Activated CD4-positive, alpha-beta T cell treated with anti-CD3 and anti-CD28 coated beads for 24 hours (primary cell): ENCODE results near the gene FNDC3B.

Source experiments
- DNase-seq, 2 donors: peaks; one replicate each; pipeline ENCODE4 v3.0.0-alpha.2; 2020; ENCODE audit warnings: low read depth in 2 of 2

FNDC3B gene

DNA sequence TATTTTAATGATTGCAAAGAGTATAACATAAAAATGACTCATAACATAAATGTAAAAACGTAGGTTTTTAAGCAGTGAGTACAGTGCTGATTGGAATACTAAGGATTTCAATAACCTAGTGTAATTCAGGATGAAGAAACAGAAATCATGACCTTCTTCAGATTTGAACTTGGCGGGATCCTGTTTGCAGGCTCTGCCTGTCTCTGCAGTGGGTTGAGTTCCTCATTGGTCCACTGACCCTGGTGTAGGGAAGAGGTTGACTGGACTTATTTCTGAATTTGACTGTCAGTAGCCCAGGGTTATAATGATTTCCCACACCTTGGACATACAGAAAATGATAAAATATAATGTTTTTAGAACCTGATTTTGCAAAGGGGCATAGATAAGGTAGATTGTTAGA, 171.7 kb downstream of the FNDC3B start:
- no peak for DNase-seq

DNA sequence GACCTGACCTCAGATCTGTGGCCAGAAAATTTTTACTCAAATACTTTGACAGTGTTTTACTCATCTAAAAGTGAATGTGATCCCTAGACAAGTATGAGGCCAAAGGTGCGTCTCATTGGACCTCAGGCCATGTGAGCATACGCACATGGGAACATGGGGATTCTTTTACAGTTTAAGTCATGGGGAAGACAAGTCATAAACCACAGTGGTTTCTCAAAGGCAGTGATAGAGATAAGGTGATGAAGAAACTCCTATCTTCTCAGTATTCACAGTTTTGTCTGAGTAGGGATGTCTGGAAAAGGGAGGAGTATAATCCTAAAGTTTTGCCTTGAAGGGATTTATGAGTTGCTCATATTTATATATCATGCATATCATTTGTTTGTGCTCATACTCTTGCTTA, 173.8 kb downstream of the FNDC3B start:
- DNase-seq: no peak

DNA sequence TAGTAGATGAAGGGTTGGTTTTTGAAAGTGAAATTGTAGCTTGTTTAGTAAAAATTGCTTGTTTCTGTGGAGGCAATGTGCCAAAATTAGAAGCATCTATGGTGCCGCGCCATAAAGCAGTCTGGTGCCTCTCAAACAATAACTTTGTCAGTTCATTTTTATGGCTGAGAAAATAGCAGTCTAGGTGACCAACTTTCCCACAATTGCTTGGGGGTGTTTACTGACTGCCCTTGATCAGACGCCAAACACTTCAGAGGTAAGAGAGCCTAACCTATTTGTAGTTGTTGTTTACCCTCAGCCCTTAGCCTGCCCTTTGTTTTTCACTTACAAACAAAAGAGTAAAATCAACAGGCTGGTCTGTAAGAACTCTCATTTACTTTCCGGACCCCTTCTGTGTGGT, 174.5 kb downstream of the FNDC3B start:
- DNase-seq: no peak

DNA sequence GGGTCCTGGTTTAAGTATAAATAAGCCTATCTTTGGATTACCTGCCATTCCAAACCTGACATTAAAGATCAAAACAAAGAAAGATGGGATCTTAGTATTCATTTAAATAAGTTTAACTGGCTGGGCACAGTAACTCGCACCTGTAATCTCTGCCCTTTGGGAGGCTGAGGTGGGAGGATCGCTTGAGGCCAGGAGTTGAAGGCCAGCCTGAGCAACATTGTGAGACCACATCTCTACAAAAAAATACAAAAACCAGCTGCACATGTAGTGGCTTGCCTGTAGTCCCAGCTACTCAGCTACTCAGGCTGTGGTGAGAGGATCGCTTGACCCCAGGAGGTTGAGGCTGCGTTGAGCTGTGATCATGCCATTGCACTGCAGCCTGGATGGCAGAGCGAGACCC, 176.9 kb downstream of the FNDC3B start:
- no peak for DNase-seq

DNA sequence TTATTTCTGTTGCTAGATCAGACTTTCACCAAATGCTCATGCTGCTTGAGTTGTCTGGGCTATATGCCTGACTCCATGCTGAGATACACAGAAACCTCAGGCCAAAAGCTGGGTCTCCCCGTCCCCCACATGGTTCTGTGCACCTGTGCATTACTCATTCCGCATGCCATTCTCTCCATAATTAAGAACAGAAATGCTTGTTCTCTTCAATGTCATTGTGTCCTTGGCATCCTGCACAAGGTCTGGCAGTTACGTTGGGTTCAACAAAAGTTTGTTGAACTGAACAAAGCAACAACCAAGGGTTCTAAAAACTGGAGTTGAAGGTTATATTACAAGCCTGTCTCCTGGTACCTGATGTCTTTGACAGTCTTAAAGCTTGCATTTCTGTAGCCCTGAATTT, 177.5 kb downstream of the FNDC3B start:
- no peak for DNase-seq

DNA sequence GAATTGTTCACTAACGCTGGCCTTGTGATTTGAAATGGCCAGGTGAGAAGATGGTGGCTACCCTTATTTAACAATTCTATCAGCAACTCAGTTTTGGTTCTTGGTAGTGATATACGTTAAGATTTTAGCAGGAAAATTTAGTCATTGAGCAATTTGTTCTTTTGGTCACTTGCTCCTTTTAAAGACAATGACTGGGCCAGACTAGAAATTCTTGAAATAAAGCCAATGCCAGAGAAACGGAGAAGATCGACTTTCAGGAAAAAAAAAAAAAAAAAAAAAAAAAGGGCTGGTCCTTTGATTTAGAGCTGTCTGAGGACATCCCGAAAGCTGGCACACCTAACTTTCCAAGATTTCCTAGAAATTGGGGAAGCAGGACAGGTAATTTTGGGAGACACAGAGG, 178.5 kb downstream of the FNDC3B start:
- DNase-seq: no peak

DNA sequence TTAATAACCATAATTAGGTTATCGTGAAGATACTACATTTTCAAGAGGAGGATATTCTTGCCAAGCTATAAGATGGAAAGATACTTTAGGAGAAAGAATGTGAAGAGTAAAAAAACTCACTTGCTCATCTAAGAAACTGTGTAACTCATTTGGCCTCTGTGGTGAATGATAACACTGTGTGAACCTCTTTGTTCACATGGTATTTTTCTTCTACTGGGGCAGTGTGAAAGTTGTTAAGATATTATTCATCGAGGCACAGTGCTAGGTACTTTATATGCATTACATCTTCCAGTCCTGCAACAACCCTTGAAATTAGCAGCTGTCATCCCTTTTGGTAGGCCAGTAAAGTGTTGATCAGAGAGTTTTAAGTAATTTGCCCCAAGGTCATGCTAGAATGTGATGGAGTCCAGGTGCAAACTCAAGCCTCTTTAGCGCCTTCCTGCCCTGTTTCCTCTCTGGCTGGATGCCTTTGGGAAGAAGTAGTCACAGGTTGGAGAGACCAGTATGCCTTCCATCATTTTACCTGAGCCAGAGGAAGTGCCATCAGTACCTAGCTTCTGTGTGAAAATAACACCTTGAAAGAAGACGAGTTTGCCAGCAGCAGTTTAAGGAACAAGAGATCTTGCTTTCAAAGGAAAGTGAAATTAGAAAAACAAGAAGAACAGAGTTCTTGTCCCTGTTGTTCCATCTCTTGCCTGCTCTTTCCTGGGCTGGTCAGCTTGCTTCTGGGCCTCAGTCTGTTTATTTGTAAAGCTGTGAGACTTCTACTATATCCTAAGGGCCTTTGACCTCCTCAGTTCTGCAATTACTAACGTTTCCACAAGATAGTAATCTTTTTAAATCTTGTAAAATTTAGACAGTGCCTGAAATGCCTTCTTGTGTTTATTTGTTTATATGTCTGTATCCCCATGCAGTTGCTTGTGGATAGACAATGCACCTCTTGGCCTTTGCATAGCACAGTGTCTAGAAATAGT, 179.3 kb downstream of the FNDC3B start:
- DNase-seq: no peak

DNA sequence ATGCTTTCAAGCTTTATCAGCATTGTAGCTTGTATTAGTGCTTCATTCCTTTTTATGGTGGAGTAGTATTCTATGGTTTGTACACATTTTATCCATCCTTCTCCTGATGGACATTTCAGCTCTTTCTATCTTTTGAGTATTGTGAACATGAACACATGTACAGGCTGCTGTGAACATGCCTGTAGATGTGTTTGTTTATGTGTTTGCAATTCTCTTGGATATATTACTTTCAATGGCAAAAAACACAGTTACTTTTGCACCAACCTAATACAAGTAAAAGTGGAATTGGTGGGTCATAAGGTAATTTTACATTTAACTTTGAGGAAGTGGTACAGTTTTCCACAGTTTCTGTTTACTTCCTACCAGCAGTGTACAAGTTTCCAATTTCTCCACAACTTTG, 180.4 kb downstream of the FNDC3B start:
- DNase-seq: no peak

DNA sequence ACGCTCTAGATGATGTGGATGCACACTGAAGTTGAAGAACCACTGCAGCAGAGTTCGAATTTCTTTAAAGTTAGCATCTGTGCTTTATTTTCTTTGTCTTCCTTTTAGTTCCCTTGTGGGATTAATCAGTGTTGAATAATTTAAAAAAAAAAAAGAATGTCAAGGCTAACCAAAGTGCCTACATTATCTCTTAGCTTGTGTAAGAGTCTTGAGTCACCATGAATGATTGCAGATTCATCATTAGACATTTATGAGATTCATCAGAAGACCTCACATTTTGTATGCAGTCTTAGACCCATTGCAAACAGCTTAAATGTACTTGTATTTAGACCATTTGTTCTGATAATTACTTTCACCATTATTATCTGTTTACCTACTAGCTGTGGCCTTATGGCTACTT, 182.2 kb downstream of the FNDC3B start:
- no peak for DNase-seq

DNA sequence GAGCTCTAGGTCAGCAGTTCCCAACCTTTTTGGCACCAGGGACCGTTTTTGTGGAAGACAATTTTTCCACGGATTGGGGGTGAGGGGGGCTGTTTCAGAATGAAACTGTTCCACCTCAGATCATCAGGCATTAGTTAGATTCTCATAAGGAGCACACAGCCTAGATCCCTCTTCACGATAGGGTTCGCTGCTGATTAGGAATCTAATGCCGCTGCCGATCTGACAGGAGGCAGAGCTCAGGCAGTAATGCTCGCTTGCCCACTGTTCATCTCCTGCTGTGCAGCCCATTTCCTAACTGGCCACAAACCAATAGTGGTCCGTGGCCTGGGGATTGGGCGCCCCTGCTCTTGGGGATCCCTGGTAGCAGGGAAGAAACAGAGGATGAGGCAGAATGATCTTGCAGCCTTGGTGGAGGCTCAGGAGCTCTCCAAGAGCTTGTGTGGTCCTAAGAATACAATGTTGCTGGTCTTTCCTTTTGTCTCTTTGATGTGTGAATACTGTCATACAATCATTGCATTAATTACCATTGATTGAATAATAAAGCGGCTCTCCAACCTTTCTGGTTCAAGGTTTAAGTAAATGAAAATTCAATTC, 183.2 kb downstream of the FNDC3B start:
- no peak for DNase-seq

DNA sequence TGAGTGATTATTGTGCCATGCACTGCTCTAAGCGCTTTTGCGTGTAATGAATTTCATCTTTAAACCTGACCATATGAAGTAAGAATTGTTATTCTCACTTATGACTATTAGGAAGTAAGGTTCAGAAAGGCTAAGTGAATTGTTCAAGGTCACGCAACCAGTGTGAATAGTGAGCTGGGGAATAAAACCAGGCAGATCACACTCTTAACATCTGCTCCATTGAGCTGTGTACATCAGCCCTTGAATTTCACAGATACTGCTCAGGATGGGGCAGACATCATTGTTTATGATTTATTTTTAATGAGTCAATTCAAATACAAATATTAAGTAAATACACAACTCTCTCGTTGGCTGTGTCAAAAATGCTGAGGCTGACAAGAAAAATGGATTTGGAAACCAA, 184.5 kb downstream of the FNDC3B start:
- DNase-seq: no peak

DNA sequence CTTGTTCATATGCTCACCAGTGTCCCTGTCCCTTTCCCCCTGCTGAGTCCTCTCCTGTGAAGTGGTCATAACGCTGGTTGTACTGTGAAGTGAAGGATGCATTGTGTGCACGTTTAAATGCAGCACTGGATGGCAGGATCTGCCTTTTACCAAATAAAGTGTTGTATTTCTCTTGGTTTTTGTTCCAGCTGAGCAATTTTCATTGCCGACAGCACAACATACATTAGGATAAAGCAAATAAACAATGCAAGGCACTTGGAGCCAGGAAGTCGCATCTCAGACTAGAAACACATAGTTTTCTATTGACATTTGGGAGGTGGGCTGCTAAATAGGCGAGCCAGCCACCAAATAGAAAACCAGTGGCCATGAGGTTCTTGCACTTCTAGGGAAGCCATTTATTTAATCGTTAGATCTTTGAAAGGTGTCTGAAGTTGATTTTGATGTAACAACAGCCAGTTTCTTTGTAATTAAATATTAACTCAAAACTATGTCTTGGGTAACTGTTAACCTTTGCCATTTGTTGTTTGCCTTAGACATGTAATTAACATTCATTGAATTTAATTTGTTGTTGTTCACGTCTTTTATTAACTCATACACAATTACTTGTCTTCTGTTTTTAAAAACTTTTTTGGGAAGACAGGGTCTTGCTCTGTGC, 185.3 kb downstream of the FNDC3B start:
- DNase-seq: no peak

DNA sequence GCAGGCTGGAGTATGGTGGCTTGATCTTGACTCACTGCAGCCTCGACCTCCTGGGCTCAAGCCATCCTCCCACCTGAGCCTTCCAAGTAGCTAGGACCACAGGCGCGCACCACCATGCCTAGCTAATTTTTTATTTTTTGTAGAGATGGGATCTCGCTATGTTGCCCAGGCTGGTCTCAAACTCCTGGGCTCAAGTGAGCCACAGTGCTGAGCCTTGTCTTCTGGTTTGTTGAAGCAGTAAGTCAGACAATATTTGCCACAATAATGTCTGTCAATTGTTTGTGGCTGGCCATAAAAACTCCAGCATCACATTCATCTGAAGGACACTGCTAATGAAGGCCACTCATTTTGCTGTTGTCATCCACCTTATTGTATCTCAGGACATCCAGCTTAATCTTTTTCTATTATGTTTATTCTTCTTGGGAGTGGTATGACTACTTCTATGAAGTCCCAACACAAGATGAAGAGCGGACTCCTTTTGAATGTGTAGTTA, 185.9 kb downstream of the FNDC3B start:
- no peak for DNase-seq

DNA sequence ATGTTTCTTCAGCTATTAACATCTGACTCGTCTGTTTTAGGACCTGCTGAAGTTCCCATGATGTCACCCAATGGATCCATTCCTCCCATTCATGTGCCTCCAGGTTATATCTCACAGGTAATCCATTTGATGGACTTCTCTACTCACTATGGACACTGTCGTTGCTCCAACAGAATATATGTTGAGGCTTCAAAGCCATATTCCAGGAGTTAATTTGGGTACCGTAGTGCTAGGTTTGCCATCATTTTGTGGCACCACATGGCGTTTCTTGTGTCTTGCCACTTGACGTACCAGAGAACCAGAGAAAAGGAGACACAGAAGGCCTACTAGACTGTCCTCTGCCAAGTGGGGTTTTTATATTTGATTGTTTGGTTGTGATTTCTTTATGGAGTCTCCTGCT, 187.5 kb downstream of the FNDC3B start:
- no peak for DNase-seq

DNA sequence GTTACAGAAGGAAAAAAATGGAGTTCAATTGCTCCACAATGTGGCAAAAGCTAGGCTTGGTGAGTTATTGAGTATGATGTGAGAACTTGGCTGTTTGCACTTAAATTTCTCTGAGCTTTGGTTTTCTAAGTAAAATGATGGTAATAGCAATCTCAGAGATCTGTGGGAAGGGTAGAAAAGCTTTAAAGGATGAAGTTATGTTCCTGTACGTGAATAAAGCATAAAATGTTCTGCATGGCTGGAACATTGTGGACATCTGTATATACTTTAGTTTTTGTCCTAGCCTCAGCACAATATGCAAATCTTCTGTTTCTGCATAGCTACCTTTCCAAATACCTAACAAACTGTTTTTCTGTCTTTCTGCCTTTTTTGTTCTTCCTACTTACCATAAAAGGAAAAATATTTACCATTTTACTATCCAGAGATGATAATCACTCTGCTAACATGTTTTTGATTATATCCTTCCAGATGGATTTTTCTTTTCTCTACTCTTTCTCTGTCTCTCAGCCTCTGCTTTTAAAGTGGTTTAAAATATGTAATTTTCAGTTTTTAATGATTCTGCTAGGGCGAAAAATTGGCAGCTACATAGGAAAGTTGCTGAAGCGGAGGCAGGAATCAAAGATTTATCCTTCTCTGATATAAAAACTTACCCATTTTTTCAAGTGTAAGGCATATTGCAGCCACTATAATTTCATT, 188.1 kb downstream of the FNDC3B start:
- DNase-seq: no peak

DNA sequence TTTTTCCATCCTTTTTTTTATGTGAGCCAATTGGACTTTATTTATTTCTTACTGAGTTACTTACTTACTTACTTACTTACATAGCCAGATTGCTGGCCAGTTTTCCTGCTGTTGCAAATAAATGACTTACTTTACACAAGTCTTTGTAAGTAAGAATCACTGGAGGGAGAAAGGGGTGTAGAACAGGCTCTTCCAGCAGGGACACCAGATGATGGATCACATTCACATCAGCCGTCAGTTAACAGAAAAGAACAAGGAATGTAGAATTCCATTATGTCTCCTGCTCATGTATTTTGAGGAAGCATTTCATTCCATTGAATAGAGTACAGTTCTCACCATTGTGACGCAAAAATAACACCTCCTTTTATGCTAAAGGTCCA, 188.6 kb downstream of the FNDC3B start:
- no peak for DNase-seq

DNA sequence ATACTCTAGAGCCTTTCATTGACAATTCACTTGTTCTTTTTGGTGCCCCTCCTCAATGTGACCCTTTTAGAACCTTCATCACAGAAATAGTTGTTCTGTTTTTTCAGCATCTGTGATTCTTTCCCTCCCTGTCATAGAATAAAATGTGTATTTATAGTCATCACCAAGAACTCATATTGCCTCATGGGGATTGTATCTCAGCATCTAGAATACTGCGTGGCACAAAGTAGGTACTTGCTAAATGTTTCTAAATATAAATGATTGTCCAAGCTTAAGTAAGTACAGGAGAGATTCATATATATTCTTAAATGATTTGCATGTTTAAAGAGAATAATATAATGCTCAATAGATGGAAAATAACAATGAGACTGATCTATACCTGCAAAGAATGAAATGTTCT, 190.1 kb downstream of the FNDC3B start:
- DNase-seq: no peak

DNA sequence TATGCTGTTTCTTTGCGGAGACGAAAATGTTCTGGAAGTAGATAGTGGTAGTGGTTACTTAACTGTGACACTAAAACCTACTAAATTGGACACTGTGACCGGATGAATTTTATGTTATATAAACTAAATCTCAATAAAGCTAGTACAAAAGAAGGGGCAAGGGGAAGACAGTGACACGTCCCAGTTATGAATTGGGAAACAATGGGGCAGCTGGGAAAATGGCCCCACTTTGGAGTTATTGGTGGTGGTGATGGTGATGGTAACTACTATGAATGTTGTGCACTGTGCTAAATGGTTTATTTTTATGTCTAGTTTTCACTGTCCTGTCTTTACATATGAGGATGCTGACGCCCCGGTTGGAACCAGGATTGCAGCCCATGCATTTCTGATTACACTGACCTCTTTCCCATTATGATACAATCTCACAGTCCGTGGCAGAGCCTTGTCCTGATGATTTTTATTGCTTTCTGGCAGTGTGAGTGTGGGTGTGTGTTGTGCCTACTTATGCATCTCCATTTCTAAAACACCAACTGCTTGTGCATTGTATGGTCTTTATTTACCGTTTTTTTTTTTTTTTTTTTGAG, 192.0 kb downstream of the FNDC3B start:
- DNase-seq: no peak

DNA sequence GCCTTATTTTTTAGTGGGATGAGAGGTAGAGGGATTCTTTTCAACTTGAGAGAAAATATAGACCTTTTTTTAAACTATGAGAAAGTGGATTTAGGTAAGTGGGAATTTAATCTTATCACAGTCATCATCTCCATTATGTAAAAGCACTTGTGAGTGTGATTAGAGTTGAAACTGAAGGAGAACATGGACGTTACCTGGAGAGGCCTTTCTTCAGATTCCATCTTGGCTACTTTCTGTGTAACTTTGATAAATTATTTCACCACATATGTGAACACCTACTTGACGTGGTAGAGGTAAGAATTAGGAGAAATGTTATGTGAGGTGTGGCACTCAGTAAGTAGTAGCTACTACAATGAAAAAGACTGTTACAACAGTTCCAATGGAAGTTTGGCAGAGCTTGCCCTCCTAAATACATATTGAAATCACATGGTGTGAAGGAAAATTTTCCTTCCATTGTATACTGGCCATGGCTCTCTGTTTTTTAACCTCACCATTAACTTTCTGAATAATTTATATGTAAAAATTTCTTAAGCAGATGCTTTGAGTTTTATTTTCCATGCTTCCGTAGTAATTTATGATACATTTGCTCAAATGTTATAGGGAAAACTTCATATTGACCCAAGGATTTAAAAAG, 193.3 kb downstream of the FNDC3B start:
- DNase-seq: no peak

DNA sequence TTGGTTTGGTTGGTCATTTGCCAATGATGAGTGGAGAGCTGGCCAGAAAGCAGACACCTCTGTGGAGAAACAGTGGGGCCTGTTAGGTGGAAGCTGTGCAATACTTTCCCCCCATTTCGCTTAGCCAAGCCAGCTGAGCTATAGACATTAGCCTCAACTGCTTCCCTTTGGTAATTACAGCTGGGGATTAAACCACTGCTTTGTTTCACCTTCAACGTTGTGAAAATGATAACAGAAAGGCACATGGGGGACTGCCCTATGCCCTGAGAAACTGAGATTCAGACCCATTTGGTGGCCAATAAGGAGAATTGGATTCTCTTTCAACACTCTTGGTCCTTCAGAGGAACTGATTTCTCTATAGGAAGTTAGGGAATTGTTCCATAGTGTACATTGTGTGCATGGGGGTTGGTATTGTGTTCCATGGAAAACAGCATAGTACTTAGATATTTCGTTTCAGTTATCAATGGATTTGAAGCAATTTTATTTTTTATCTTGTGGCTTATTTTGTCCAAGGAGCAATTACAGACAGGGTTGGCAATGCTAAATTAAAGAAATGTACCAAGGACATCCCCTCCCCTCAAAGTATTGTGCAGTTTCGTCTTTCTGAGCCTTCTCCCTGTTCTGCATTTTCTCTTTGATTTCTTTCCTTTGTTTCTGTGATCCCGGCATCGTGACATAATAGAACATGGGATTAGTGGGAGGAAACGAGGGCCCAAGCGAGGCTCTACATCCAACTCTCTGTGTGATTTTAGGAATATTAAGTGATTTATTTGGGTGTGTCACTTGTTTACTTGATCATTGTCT, 194.3 kb downstream of the FNDC3B start:
- no peak for DNase-seq
